GM12878 (cell line): Measurements from ENCODE around the gene COL5A1. TPM values are rescaled to one million over a fixed set of nuclear protein-coding genes. Genes with fewer than 3 reads are reported as not detected.

ENCODE experiments used
- ATAC-seq: fragments of 200-7000 bp; cut with Tn5 transposase; 3 replicates; pipeline ENCODE4 v1.9.1; 2020; ENCODE audit warnings: mild to moderate bottlenecking, moderate library complexity
- BruUV-seq: library from RNA; stranded (reverse); fragments of 400-500 nt; replicated peaks from 2 replicates; lab custom pipeline; 2021; lab: Mats Ljungman, UMichigan
- CTCF ChIA-PET: fragments of 300-600 bp; sonication (Branson Sonifier 250); formaldehyde crosslinking; extraction: SDS; loops from one replicate; lab custom pipeline; 2021; ENCODE audit warnings: inconsistent platforms; lab: Yijun Ruan, JAX
- POLR2A ChIA-PET: fragments of 350-600 bp; formaldehyde crosslinking; extraction: SDS; loops from one replicate; lab custom pipeline; 2021; ENCODE audit warnings: inconsistent platforms; lab: Charles Lee
- RAD21 ChIA-PET: fragments of 300-600 bp; sonication (Branson Sonifier 250); formaldehyde crosslinking; loops from one replicate; lab custom pipeline; 2023; ENCODE audit warnings: antibody characterized with exemption; ENCODE audit not compliant: unreplicated experiment; lab: Charles Lee
- SMC1A ChIA-PET: fragments of 300-600 bp; sonication (Branson Sonifier 250); formaldehyde crosslinking; loops from one replicate; lab custom pipeline; 2023; ENCODE audit not compliant: unreplicated experiment, uncharacterized antibody; lab: Charles Lee
- DNase-seq: peaks from one replicate; pipeline ENCODE4 v3.0.0-alpha.2; 2011; ENCODE audit warnings: low read depth, low spot score
- FAIRE-seq: peaks from 3 replicates; lab custom pipeline; 2011; peaks lifted over from hg19 to GRCh38; lab: Jason Lieb, UNC
- H2AFZ ChIP-seq: 2 replicates; pipeline ENCODE4 v1.6.0; 2011; ENCODE audit warnings: low read depth, low read length, control low read depth; ENCODE audit not compliant: control insufficient read depth
- H3K27ac ChIP-seq: 2 replicates; pipeline ENCODE4 v1.5.1; 2011; ENCODE audit warnings: control low read depth; ENCODE audit not compliant: control insufficient read depth, insufficient read depth
- H3K27me3 ChIP-seq, 2 experiments: replicated peaks in 1 of 2; 2 replicates each; pipeline versions ENCODE4 v1.6.0 to v1.6.1; 2011; ENCODE audit warnings: low read length in 1 of 2; ENCODE audit not compliant: control insufficient read depth in 2 of 2, insufficient read depth in 2 of 2
- H3K36me3 ChIP-seq, 2 experiments: 2 replicates each; pipeline ENCODE4 v1.5.1; 2011; ENCODE audit warnings: low read length in 1 of 2; ENCODE audit not compliant: control insufficient read depth in 2 of 2, insufficient read depth in 2 of 2
- H3K4me1 ChIP-seq: 2 replicates; pipeline ENCODE4 v1.6.1; 2011; ENCODE audit warnings: mild to moderate bottlenecking, low read length, moderate library complexity, mixed read lengths; ENCODE audit not compliant: control insufficient read depth, insufficient read depth
- H3K4me2 ChIP-seq: 2 replicates; pipeline ENCODE4 v1.6.0; 2011; ENCODE audit warnings: control low read depth; ENCODE audit not compliant: control insufficient read depth, insufficient read depth
- H3K4me3 ChIP-seq: fragments of 200-600 bp; sonication (generic); 2 replicates; pipeline ENCODE4 v1.5.1; 2016
- H3K79me2 ChIP-seq: 2 replicates; pipeline ENCODE4 v1.6.0; 2011; ENCODE audit warnings: low read length; ENCODE audit not compliant: control insufficient read depth, insufficient read depth
- H3K9ac ChIP-seq: 2 replicates; pipeline ENCODE4 v1.8.0; 2011; ENCODE audit warnings: low read length, control low read depth, mixed read lengths; ENCODE audit not compliant: control insufficient read depth, insufficient read depth
- H3K9me3 ChIP-seq: replicated peaks from 3 replicates; pipeline ENCODE4 v1.5.1; 2011; ENCODE audit warnings: mild to moderate bottlenecking, low read length; ENCODE audit not compliant: control insufficient read depth, insufficient read depth
- H4K20me1 ChIP-seq: 2 replicates; pipeline ENCODE4 v1.6.0; 2011; ENCODE audit not compliant: control insufficient read depth, insufficient read depth
- ATF2 ChIP-seq: IDR thresholded peaks from 2 replicates; pipeline ENCODE4 v1.6.1; 2012; ENCODE audit warnings: low read length, inconsistent platforms
- DPF2 ChIP-seq: fragments of 450-650 bp; IDR thresholded peaks from 2 replicates; pipeline ENCODE4 v1.6.1; 2017; ENCODE audit warnings: mild to moderate bottlenecking
- ELK1 ChIP-seq: IDR thresholded peaks from 2 replicates; pipeline ENCODE4 v1.6.1; 2012; ENCODE audit warnings: low read depth, low read length, improper control_type of control experiment
- GATAD2B ChIP-seq: fragments of 450-650 bp; conservative IDR thresholded peaks from 2 replicates; pipeline ENCODE4 v1.6.1; 2017; ENCODE audit warnings: low read depth, mild to moderate bottlenecking, moderate library complexity
- MEF2B ChIP-seq: fragments of 450-650 bp; IDR thresholded peaks from 2 replicates; pipeline ENCODE4 v1.6.1; 2018; ENCODE audit warnings: mild to moderate bottlenecking, moderate library complexity; ENCODE audit not compliant: partially characterized antibody, poor library complexity, severe bottlenecking
- NR2C2 ChIP-seq: IDR thresholded peaks from 2 replicates; pipeline ENCODE4 v1.6.1; 2011; ENCODE audit warnings: borderline replicate concordance, low read depth; ENCODE audit not compliant: control insufficient read depth, insufficient read length
- USF2 ChIP-seq: IDR thresholded peaks from 2 replicates; pipeline ENCODE4 v1.6.1; 2011; ENCODE audit warnings: low read depth, low read length, improper control_type of control experiment, borderline replicate concordance
- ZBTB33 ChIP-seq: fragments of 450-650 bp; IDR thresholded peaks from 2 replicates; pipeline ENCODE4 v1.6.1; 2017; ENCODE audit warnings: mild to moderate bottlenecking
- ZBTB40 ChIP-seq: fragments of 450-650 bp; IDR thresholded peaks from 2 replicates; pipeline ENCODE4 v1.6.1; 2016; ENCODE audit warnings: mild to moderate bottlenecking, moderate library complexity, borderline replicate concordance
- ZNF274 ChIP-seq: IDR thresholded peaks from one replicate; pipeline ENCODE4 v1.8.0; 2011; ENCODE audit not compliant: insufficient read length, insufficient read depth
- WGBS: methylation state at CpG from one replicate; pipeline ENCODE4 v1.1.6; 2016; ENCODE audit warnings: low lambda C conversion rate; ENCODE audit not compliant: insufficient replicate concordance, insufficient coverage; ENCODE audit errors: missing lambda C conversion rate; 5-methylcytosine and 5-hydroxymethylcytosine counted together
- in situ Hi-C: fragments of 300-500 bp; cut with MboI; formaldehyde crosslinking; loops from 9 replicates; pipeline ENCODE4 v1.14.3; 2018; ENCODE audit warnings: mixed read lengths
- intact Hi-C: fragments of 100-400 bp; cut with micrococcal nuclease; formaldehyde crosslinking; loops from one replicate; pipeline ENCODE4 v1.14.2; 2022; ENCODE audit not compliant: unreplicated experiment
- polyA plus RNA-seq, 11 experiments: library from polyadenylated mRNA; depleted of rRNA in 4 of 11; unstranded in 6 of 11; stranded (reverse) in 5 of 11; fragments of >200 nt; fragmentation: Nextera tagmentation in 4 of 11; fragmentation: Illumina TruSeq in 1 of 11; extraction: Ambion mirVana in 4 of 11; extraction: Trizol in 1 of 11; gene quantifications; 1 replicate in 1 of 11; 2 replicates in 10 of 11; pipeline versions ENCODE4 v1.2.1 to v1.2.3, GENCODE V29; 2011 to 2016; ENCODE audit warnings: inconsistent platforms in 2 of 11, missing spikeins in 2 of 11, low read depth in 1 of 11
- total RNA-seq, 4 experiments: library from RNA; depleted of rRNA in 3 of 4; stranded (reverse); fragments of >200 nt in 3 of 4; fragmentation: Illumina TruSeq in 1 of 4; extraction: Trizol in 1 of 4; gene quantifications; 2 replicates each; pipeline versions ENCODE4 v1.2.1 to v1.2.3, GENCODE V29; 2013 to 2021

COL5A1 gene
- total and polyA plus RNA-seq, 10 of the 15 experiments (the other 5 are each of a cell fraction or from before 2014, with no cell fraction given): under 0.01 to 0.15 (median 0.13) TPM; not detected in 4

- Histone ChIP-seq H2AFZ (no peak within 1 kb of the TSS), H3K27me3 (no peaks in the 10 kb centered on the region; a peak in 1 of 4 replicates), H3K9ac (no peak within 1 kb of the TSS), H3K79me2 (no peaks in the 10 kb centered on the region), H3K4me2 (no peak within 1 kb of the TSS), H3K27ac (no peak within 1 kb of the TSS), H3K9me3 (no peaks in the 10 kb centered on the region), H3K36me3 (no peaks in the 10 kb centered on the region), H3K4me1 (no peaks in the 10 kb centered on the region; the same call in 1 of the 2 replicates), H4K20me1 (no peaks in the 10 kb centered on the region), H3K4me3 (no peak within 1 kb of the TSS)
- no TSS peak for BruUV-seq
- in situ Hi-C loops: no loop called here
- DNase-seq (no peak), FAIRE-seq (no peak), ATAC-seq (no peak)
- intact Hi-C loops: no loop called here
- RAD21 ChIA-PET: no interaction called here
- 43% methylated on average over 25 of the region's 25 CpGs for WGBS
- CTCF ChIA-PET: no interaction called here
- POLR2A ChIA-PET: no interaction called here
- SMC1A ChIA-PET: no interaction called here
- no peak for TF ChIP-seq GATAD2B
- TF ChIP-seq NR2C2: no peak
- TF ChIP-seq ELK1: no peak
- TF ChIP-seq MEF2B: no peak
- no peak for TF ChIP-seq ZBTB33
- no peak for TF ChIP-seq ZNF274
- no peak for TF ChIP-seq ATF2
- no peak for TF ChIP-seq USF2
- no peak for TF ChIP-seq ZBTB40
- no peak for TF ChIP-seq DPF2
Observed at GRCh38 chr9:134880484-134881312, 239.1 kb downstream of the COL5A1 start, which contains the start of gene FCN2. TSS of gene FCN2 (plus strand) at chr9:134880810. CDS start at chr9:134880822, 12 bp downstream.
